HG03025 (cell line): Measurements from ENCODE around the gene BEND5.

Experiments used
- ATAC-seq: cut with Tn5 transposase; IDR thresholded peaks from one replicate; pipeline ENCODE4 v1.9.1; 2021; ENCODE audit warnings: mild to moderate bottlenecking, moderate library complexity; ENCODE audit not compliant: unreplicated experiment, low FRiP score

The BEND5 gene

GRCh38 chr1:48767975-48768510, 8.6 kb downstream of the BEND5 start:
- ATAC-seq = no peak

- no peak for ATAC-seq
These were observed 11.4 kb downstream of the BEND5 start for GRCh38 chr1:48765335-48765734.

GRCh38 chr1:48761986-48762385, 14.7 kb downstream of the BEND5 start:
- no peak for ATAC-seq

GRCh38 chr1:48761411-48761810, 15.3 kb downstream of the BEND5 start:
- no peak for ATAC-seq

- no peak for ATAC-seq
These were observed 15.8 kb downstream of the BEND5 start for GRCh38 chr1:48760857-48761256.

GRCh38 chr1:48758976-48759375, 17.7 kb downstream of the BEND5 start:
- ATAC-seq = no peak

- no peak for ATAC-seq
These were observed 19.3 kb downstream of the BEND5 start for GRCh38 chr1:48757363-48757762.

- ATAC-seq = no peak
These were observed 19.9 kb downstream of the BEND5 start for GRCh38 chr1:48756683-48757316.

- ATAC-seq = no peak
These were observed 23.4 kb downstream of the BEND5 start for GRCh38 chr1:48753293-48753692.

GRCh38 chr1:48750109-48750508, 26.6 kb downstream of the BEND5 start:
- peak; percentile 86 for ATAC-seq

GRCh38 chr1:48749068-48749467, 27.6 kb downstream of the BEND5 start:
- ATAC-seq = no peak

- ATAC-seq = no peak
These were observed 29.8 kb downstream of the BEND5 start for GRCh38 chr1:48746906-48747305.

GRCh38 chr1:48744032-48744431, 32.7 kb downstream of the BEND5 start:
- ATAC-seq = no peak

- no peak for ATAC-seq
These were observed 33.2 kb downstream of the BEND5 start for GRCh38 chr1:48743480-48743879.

GRCh38 chr1:48741380-48741779, 35.3 kb downstream of the BEND5 start:
- ATAC-seq = no peak

- ATAC-seq = no peak
These were observed 36.1 kb downstream of the BEND5 start for GRCh38 chr1:48740621-48741020.

GRCh38 chr1:48739091-48739490, 37.6 kb downstream of the BEND5 start:
- ATAC-seq = no peak

GRCh38 chr1:48738356-48738755, 38.3 kb downstream of the BEND5 start:
- no peak for ATAC-seq

- ATAC-seq = no peak
These were observed 40.9 kb downstream of the BEND5 start for GRCh38 chr1:48735796-48736195.

- peak; percentile 76 for ATAC-seq
These were observed 46.4 kb downstream of the BEND5 start for GRCh38 chr1:48730164-48730910.

GRCh38 chr1:48728584-48728983, 48.1 kb downstream of the BEND5 start:
- ATAC-seq = no peak
